Measurements from ENCODE around the gene CDK5R1.

Gene CDK5R1

DNA sequence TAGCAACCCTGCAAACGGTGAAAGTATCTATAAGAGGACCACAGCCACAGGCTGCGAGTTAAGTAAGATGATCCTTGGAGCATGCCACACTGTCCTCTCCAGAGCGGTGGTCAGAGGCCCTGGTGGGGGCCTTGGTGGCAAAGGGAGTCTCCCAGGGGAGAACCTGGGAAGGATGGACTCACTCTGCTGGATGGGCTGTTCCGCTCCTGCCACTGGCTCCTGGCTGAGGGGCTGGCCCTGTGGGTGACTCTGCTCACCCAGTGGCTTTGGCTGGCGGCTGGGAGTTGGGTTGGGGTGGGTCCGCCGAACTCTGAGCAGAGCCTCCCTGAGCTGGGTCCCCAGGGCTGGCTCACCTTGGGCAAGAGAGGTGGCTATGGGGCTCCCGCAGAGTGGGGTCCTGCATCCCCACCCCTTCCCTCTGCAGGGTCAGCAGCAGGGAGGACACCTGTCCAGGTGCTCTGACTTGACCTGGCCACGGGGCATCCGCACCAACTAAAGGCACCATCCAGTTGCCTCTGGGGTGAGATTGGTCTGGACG, 7.3 kb downstream of the CDK5R1 start:
- no peak for DNase-seq

DNA sequence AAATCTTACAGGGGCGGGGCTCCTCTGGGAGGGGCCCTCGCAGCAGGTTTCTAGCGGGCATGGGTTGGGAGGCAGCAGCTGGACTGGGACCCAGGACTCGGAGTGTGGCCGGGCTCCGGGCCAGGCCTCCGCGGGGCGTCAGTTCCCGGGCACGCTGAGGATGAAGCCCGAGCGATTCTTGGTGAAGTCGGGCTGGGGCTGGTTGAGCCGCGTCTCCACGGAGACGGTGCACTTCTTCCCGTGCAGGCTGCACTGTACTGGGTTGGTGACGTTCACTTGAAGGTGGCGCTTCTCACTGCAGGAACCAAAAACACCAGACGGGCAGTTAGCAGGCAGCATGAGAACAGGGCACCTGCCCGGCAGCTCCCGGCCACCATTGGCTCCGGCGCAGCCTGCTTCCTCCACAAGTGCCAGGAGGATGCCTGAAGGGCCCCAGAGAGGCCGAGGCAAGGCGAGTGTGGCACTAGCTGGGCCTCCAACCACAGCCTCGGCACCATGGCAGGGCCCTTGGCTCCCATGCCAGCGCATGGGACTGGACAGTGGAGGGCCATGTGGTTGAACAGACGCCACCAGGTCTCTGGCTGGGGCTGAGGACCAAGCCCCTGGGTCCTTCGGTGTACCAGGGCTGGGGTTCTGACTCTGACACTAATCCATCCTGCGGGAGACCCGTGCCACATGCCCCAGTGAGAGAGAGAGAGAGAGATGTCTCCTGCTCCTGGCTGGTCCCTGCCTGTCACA, 8.0 kb downstream of the CDK5R1 start:
- no peak for DNase-seq

DNA sequence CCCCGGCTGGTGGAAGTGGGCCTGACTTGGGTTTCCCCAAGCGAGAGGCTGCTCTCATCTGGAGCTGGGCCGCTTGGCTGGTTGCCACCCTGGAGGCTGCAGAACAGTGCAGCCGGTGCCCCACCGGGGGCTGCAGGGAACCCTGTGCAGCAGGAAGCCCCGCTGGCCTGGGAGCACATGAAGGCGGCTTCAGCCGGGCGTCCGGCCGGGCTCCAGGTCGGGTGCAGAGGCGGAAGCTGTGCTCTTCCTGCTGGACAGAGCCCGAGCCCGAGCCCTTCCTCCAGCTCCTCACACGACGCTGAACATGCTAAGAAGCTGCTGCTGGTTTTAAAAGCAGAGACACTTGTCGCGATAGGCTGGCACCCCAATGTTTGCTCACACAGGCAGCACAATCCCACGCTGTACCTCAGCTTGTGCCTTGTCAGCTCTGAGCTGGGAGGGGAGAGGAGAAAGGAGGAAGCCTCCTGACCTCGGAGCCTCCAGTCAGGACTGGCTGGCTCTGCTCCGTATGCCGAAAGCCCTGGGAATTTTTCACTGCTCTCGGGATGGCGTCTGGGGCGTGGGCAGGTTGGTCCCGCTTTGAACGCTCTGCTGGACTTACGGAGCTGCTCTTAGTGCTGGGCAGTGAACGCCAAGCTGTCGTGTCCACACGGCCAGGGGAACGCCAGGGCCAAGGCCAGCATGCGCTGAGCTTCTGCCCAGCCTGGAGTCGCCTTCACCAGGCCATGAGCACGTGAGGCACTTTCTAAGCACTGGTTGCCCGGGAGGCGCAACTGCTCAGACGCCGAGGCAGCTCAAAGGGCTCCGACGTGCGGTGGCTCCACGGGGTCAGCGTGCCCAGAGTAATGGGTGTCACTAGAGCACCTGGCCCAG, 8.8 kb downstream of the CDK5R1 start:
- no peak for DNase-seq

DNA sequence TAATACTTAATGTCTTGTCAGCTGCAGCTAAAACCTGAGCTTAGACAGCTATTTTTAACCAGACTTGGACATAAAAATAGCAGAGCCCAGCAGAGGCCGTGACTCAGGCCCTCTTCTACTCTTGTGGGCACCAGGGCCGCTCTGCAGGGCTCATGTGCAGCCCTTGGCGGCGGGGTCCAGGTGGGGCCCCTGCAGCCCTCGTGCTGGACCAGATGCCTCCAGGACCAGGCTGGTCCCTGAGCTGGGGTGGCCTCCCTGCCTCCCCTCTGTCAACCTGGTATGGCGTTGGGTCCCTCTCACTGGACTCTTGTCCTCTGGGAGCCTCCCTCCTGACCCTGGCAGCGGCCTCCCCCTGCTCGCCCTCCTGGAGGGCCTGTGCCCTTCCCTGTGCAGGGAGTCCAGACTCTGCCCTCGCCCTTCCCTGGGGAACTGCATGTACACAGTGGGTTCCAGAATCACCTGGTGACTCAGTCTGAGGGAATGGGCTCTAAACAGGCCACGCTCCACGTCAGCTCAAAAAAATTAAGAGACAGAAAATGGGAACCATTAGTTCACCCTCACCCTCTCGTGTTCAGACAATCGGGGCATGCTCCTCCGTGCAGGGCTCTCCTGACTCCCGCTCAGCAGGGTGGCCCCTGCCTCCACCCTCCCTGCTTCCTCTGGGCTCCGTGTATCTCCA, 9.7 kb downstream of the CDK5R1 start:
- DNase-seq: no peak

DNA sequence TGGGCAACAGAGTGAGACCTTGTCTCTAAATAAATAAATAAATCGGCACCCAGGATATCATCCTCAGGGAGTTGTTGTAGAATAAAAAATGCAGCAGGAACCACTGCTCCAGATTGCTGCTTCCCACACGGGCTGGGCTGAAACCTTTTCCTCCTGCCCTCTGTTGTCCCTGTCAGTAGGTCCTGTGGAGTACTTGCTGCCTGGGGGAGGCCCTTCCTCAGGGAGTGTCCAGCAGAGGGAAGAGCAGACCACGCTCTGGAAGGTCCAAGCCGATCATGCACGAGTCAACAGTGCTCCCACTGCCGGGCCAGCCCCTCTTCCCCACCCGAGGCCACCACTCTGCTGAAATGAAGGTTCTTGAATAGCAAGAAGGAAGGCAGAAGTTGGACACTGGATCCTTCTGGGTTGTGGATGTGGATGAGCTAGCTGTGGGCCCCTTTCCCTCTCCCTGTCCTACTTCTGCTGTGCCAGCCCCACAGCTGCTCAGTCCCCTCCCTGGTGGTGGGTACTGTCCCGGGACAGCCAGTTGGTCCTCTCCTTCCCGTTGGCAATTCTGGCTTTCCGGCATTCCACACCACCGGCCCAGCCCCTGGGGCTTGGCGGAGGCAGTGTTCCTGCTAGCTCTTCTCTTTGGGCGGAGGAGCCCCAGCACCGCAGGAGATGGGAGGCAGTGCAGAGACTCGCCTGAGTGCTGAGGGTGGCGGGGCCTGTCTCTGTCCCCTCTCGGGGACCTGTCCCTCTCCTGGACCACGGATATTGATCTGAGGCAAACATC, 10.8 kb downstream of the CDK5R1 start:
- no peak for DNase-seq

DNA sequence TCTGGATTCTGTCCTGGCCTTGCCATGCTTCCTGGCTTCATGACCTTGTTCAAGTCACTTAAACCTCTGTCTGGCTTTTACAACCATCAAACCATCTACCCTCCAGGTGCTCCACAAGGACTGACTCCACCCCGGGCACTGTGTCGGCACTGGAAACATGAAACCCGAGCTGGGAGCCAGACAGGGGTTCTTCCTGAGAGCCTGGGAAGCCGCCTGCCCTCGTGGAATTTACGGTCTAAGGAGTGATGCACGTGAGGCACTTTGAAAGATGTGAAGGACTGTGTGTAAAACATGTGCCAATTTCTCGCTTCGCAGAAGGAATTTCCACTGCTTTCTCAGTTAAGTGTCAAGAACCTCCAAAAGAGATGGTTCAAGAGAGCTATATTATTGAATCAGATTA, 11.6 kb downstream of the CDK5R1 start:
- DNase-seq: no peak

DNA sequence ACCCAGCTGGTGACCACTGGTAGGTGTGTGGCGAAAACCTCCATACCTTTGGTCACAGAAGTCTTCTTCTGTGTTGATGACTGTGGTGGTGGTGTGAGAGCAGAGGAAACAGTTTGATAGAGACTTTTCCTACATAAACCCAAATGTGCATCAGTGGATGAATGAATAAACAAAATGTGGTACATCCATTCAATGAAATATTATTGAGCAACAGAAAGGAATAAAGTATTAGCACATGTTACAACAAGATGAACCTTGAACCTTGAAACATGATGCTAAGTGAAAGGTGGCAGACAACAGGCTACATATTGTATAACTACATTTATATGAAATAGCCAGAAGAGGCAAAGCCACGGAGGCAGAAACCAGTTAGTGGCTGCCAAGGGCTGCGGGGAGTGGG, 15.2 kb downstream of the CDK5R1 start:
- no peak for DNase-seq

DNA sequence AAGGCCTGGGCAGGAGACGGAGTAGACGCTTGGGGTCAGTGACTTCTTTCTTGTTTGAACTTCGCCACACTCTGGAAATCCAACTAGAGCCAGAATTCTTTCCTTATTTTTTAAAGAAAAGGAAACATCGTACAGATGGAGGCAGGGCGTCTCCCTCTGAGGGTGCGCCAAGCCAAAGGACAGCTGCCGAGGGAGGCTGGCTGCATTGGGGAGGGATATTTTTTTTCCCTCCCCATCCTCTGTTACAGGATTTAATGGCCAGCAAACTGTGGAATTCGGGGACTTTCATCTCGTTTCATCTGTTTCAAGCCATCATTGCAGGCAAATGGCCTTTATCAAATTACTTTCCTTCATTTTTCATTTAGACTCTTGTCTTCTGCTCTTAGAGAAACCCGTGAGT, 15.9 kb downstream of the CDK5R1 start:
- no peak for DNase-seq

DNA sequence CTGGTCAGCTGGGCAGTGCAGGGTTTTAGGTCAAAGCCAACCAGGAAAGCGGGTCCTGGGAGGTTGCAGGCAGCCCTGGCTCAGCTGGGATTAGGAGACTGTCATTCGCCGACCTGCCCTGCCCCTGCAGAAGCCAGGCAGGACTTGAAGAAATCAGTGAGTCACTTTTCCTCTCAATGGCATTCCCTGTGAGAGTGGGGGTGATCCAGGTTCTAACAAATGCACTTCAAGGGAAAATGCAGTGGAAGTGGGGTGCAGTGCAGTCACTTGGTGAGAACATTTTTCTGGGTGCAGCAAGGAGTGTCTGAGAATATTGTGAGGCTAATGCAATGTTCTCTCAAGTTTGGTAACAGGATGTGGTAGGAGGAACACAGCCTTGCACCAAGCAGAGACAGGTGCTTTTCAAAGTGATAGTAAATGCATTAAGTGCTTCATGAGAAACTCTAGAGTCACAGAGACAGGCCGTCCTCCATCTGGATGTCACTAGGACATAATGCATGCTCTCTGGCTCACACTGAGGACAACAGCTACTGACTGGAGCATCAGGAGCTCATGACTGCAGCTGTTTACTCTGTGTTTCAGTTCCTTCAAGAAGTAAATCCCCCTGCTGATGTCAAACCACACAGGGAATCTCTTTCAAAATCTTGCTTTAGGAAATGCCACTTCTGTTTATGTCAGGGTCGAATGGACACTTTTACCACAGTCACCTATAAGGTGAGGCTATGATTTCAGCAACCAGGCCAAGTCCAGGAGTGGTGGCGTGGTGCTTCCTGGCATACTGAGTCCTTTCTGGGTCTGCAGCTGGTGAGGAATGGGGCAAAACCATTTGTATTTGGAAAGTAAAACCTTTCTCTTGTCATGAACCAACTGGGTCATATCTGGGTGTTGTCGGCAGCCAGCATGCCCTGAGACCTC, 16.7 kb downstream of the CDK5R1 start:
- DNase-seq: no peak

DNA sequence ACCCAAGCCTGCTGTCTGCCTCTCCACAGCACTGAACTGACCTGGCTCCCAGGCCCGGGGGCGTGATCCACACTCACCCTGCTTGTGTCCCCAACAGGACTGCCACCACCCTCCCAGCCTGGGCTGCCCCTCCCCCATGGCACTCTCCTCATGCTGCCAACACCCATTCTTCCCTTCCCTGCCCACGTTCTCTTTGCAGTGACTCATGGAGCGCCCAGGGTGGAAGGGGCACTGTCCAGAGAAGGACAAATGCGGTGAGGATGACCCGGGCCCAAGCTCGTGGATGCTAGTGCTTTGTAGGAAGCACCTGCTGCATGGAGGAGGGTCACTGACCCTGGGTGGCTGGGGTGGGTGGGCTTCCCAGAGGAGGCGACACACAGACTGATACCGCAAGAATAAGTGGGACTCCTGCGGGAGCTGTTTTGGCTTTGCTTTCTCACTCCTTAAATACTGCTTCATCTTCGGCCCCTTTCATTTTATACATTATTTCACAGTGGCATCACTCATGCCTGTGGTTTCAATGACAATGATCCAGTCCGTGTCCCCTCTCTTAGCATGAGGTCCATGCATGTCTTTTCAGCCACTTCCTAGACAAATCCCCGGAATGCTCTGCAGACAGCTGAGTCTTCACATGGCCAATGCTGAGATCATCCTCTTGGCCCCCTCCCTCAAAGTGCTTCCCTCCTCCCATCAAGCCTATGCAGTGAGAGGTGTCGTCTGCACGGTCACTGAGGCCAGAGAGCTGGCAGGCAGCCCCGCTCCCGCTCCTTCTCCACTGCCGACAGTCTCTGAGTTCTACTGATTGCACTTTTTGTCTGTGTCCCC, 17.6 kb downstream of the CDK5R1 start:
- DNase-seq: no peak

DNA sequence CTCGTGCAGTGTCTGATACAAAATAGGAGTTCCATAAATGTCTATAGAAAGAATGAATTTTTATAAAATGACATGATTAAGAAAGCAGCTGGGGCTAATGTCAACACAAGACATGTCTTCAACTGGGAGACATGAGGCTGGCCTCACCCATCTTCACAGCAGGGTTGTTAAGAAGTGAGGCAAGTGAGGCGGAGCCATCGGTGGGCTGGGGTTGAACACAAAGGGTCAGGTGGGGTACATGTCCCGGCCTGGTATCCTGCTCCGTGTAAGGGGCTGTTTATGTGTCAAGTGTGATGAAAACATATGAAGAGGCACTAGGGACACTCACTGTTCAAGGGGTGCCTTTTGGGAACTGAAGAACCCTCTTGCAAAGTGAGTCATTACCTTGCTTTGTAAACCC, 22.1 kb downstream of the CDK5R1 start:
- DNase-seq: no peak

DNA sequence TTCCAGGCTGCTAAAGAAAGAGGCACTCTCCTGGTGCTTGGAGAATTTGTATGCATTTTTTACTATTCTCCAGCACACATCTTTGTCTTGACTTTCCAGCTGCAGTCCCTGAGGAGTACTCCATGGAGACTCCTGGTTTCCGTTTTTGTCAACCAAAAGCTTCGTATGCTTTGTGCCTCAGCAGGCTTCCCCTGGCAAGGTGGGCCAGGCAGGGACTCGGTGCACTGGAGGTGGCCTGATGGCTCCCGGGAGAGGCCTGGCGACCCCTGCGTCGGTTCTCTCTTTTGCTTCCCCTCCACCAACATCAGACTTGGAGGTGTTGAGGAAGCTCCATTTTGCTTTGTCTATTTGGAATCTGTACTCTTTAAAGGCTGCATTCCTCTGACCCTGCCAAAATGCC, 23.7 kb downstream of the CDK5R1 start:
- no peak for DNase-seq

DNA sequence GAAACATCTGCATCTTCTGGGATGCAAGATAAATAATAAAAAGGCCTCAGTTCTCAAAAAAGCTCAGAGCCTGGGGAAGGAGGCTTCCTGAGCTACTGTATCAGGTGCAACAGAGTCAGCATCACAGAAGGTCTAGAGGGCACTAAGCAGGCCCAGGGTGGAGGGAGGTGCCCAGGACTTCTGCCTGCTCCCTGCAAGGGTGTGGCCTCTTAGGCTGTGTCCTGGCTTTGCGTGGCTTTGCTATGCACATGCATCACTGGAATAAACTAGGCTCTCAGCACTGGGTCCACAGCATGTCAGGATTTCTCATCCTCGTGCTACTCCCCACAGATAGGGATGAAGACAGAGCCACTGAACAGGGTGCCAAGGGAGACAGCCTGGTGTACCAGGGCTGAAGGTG, 25.5 kb downstream of the CDK5R1 start:
- DNase-seq: no peak

DNA sequence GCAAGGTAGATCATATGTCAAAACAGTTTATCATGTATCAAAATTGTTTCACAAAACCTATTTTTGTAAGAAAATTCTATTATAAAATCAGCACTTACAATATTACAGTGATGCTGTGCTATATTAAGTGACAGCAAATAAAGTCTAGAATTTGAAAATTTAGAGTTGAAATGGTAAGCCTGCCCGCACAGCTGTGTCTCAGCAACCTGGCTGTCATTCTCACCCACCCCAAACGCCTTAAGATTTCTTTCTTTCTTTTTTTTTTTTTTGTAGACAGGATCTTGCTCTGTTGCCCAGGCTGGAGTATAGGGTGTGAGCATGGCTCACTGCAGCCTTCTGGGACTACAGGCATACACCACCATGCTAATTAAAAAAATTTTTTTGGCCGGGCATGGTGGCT, 26.8 kb downstream of the CDK5R1 start:
- DNase-seq: no peak

DNA sequence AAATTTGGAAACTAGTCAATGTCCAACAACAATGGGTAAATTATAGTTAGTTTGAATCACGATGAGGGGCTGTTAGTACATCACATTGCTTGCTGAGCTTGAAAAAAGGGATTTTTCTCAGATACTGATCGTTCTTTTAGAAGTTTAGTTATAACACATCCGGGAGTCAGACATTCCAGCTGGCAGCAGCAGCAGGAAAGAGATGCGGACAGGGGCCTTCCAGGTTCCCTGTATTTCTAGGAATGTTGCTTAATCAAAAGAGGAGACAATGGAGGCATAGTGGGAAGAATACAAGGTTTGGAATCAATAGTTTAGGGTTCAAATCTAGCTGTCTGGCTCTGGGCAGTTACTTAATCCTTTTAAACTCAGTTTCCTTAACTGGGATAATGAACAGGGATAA, 27.8 kb downstream of the CDK5R1 start:
- no peak for DNase-seq

DNA sequence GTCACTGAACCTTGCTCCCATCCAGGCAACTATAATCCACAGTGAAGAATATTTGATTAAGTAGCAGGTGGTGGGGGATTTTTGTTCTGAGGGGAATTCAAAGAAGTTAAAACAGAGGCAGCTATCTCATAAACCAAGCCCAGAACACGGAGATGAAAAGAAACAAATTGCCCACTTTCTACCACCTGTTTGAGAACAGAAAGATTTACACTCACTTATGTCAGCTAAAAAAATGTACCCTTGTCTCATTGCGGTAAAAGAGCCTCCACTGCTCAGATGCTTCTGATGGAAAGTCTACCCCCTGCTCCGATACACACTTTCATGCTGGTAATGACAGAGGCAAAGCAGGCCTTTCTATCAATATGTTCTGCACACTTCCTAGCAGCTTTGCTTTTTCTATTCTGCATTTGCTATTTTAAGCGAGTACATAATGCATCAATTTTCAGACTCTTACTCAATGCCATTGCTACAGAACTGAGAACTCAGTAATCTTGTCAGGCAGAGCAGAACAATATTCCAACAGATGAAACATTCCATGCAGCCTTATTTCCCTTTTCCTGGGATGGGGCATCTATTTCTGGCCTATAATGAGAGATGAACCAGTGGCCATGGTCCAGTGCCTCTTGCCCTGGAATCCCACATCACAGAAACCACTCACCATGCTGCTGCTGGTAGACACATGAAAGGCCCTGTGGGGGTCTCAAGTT, 29.0 kb downstream of the CDK5R1 start:
- no peak for DNase-seq

DNA sequence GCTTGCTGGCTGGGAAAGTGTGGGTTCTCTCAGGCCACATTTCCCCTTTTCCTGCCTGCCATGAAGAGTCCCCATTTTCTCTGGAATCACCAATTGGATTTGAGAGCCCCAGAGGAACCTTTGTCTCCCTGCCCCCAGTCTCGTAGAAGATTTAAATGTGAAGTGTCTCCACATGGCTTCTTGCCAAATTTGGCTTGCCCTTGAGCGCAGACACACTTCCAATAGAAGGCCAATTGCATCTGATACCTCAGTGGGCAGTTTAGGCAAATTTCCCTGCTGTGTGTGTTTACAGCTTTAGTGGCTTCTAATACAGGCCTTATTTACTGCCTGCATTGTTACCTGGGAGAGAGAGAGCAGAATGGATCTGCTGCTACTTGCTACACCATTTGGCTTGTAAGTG, 29.7 kb downstream of the CDK5R1 start:
- no peak for DNase-seq

DNA sequence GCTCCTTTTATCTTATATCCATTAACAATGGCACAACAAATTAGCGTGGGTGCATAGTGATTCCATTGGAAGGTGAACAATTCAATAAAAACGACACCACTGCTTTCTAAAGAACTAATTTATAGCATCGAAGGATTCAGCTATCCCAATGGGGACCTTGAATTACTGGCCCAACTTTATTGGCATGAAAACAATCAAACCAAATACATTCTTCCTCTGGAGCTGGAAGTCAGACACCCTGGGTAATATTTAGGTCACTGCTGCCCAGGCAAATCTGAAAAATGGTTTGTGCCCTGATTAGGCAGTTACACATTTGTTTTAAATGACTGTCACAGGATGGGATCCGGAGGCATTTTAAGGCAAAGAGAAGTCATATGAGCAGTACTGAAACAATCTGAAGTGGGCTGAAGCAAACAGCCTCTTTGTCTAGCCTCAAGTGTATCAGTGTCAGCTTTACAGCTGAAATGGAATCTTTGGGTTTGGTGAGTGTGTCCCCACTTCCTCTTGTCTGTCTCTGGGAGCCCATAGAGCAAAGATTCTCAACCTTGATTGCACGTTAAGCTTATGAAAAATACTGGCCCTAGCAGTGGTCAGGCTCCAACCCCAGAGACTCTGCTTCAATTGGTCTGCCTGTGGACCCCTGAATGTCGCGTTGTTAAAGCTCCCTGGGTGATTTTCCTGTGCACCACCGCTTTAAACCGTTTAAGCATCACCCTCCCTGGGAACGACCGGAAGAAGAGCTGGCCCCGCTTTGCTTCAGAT, 30.3 kb downstream of the CDK5R1 start:
- DNase-seq: no peak

DNA sequence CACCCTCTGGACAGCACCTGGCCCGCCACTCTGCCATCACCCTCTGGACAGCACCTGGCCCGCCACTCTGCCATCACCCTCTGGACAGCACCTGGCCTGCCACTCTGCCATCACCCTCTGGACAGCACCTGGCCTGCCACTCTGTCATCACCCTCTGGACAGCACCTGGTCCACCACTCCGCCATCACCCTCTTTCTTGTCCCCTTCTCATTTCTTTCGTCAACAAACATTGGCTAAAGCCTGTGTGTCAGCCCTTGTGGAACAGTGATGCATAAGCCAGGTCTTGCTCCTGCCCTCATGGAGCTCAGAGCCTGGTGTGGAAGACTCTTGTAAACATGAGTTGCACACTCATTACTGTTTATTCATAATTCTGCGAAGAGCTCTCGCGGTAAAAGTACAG, 31.2 kb downstream of the CDK5R1 start:
- DNase-seq: no peak
